Measurements from ENCODE around the gene ZMYM2. TPM values are rescaled to one million over a fixed set of nuclear protein-coding genes. Genes with fewer than 3 reads are reported as not detected.

Gene ZMYM2
- total RNA-seq, 1 donor from 2014 or later: 303 TPM

DNA sequence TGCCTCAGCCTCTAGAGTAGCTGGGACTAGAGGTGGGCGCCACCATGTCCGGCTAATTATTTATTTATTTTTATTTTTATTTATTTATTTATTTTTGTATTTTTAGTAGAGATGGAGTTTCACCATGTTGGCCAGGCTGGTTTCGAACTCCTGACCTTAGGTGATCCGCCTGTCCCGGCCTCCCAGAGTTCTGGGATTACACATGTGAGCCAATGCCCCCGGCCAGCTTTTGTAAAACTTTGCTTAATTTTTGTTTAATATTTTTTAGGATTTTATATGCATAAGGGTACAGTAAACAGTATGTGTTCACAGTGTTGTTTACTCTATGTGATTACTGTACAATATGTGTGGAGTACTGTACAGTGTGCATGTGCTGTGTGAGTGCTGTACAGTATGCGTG, 98.7 kb downstream of the ZMYM2 start:
- Histone ChIP-seq H3K4me3 (no peak overlapping the region), H3K36me3 (peaks cover 38% of the 10 kb centered on the region)
- no peaks in the 10 kb centered on the region for H3K9me3 Mint-ChIP-seq

DNA sequence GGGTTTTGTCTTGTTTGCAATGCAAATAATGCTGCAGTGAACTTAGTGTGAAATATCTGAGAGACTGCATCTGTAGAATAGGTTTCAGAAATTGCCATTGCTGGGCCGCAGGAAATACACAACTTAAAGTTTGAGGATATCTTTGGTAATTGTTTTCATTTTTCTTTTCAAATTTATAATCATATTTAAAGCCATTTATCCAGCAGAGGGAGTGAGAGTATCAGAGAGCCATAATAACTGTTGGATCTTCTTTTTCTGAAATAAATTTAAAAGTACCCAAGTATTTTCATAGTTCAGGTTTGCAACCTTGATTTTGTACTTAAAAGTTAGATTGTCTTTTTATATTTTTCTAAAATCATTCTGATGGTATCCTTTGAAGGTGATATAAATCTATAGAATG, 99.4 kb downstream of the ZMYM2 start:
- Mint-ChIP-seq H3K36me3 (peaks cover 31% of the 10 kb centered on the region), H3K27ac (no peak overlapping the region)
- H3K27me3 ChIP-seq: no peaks in the 10 kb centered on the region

More for the DNA sequence above, 98.7 kb downstream of the ZMYM2 start:
- Histone ChIP-seq H3K9me3 (ENCODE audit: low read depth) (no peaks in the 10 kb centered on the region), H3F3A (ENCODE audit: low read depth) (peaks cover 30% of the 10 kb centered on the region), H2AFZ (replicated peaks) (no peak overlapping the region), H4K20me1 (ENCODE audit: low read depth) (peaks cover 28% of the 10 kb centered on the region), H3K9ac (no peak overlapping the region), H3K27me3 (no peaks in the 10 kb centered on the region), H3K4me2 (no peak overlapping the region), H3K4me1 (no peaks in the 10 kb centered on the region), H3K79me2 (ENCODE audit: low read depth) (peaks cover 21% of the 10 kb centered on the region), H3K27ac (no peak overlapping the region)
- no peak for DNase-seq (ENCODE audit: low spot score)
- H3K36me3 Mint-ChIP-seq: peaks cover 35% of the 10 kb centered on the region
- H3K27me3 Mint-ChIP-seq (ENCODE audit: insufficient read depth, low read depth): no peaks in the 10 kb centered on the region
- TF ChIP-seq EZH2phosphoT487 (IDR thresholded peaks at IDR 0.05) (no peak), EZH2 (IDR thresholded peaks at IDR 0.05) (no peak)
- TF ChIP-seq, protein P1, sequence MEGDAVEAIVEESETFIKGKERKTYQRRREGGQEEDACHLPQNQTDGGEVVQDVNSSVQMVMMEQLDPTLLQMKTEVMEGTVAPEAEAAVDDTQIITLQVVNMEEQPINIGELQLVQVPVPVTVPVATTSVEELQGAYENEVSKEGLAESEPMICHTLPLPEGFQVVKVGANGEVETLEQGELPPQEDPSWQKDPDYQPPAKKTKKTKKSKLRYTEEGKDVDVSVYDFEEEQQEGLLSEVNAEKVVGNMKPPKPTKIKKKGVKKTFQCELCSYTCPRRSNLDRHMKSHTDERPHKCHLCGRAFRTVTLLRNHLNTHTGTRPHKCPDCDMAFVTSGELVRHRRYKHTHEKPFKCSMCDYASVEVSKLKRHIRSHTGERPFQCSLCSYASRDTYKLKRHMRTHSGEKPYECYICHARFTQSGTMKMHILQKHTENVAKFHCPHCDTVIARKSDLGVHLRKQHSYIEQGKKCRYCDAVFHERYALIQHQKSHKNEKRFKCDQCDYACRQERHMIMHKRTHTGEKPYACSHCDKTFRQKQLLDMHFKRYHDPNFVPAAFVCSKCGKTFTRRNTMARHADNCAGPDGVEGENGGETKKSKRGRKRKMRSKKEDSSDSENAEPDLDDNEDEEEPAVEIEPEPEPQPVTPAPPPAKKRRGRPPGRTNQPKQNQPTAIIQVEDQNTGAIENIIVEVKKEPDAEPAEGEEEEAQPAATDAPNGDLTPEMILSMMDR (IDR thresholded peaks at IDR 0.05): no peak
- H3K4me3 Mint-ChIP-seq: no peak overlapping the region
- H3K4me1 Mint-ChIP-seq: no peaks in the 10 kb centered on the region
- no peak overlapping the region for H3K27ac Mint-ChIP-seq

DNA sequence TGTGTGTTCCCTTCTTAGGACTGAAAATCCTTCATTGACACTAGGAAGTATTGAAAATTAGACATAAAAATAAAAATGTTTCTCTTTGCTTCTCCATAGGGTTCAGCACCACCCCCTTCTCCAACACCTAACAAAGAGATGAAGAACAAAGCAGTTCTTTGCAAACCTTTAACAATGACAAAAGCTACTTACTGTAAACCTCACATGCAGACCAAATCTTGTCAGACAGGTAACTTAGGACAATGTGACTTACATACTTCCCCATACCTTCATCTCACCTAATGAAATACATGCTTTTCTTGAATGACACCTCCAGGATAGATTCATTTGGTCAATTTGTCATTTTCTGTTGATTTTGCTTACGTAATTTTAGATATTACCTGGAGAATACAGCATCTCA, 99.9 kb downstream of the ZMYM2 start:
- Histone ChIP-seq H3K27me3 (no peaks in the 10 kb centered on the region), H3F3A (ENCODE audit: low read depth) (peaks cover 28% of the 10 kb centered on the region), H3K4me3 (no peak overlapping the region), H3K27ac (no peak overlapping the region), H3K9ac (no peak overlapping the region), H3K4me2 (no peak overlapping the region), H3K4me1 (no peaks in the 10 kb centered on the region), H3K79me2 (ENCODE audit: low read depth) (peaks cover 16% of the 10 kb centered on the region), H3K9me3 (ENCODE audit: low read depth) (no peaks in the 10 kb centered on the region), H4K20me1 (ENCODE audit: low read depth) (peaks cover 28% of the 10 kb centered on the region), H3K36me3 (peaks cover 39% of the 10 kb centered on the region), H2AFZ (replicated peaks) (no peak overlapping the region)
- Mint-ChIP-seq H3K4me1 (no peaks in the 10 kb centered on the region), H3K9me3 (no peaks in the 10 kb centered on the region), H3K36me3 (peaks cover 31% of the 10 kb centered on the region), H3K27me3 (ENCODE audit: insufficient read depth, low read depth) (no peaks in the 10 kb centered on the region), H3K27ac (no peak overlapping the region), H3K4me3 (no peak overlapping the region)
- TF ChIP-seq, protein P1 (IDR thresholded peaks at IDR 0.05): no peak
- TF ChIP-seq EZH2 (IDR thresholded peaks at IDR 0.05): no peak
- TF ChIP-seq EZH2phosphoT487 (IDR thresholded peaks at IDR 0.05): no peak
- no peak for DNase-seq (ENCODE audit: low spot score)

More for the DNA sequence above, 99.4 kb downstream of the ZMYM2 start:
- Histone ChIP-seq H2AFZ (replicated peaks) (no peak overlapping the region), H3K36me3 (peaks cover 38% of the 10 kb centered on the region), H3K79me2 (ENCODE audit: low read depth) (peaks cover 18% of the 10 kb centered on the region), H3K4me2 (no peak overlapping the region), H3K27ac (no peak overlapping the region), H4K20me1 (ENCODE audit: low read depth) (peaks cover 28% of the 10 kb centered on the region), H3K9ac (no peak overlapping the region), H3F3A (ENCODE audit: low read depth) (peaks cover 29% of the 10 kb centered on the region), H3K9me3 (ENCODE audit: low read depth) (no peaks in the 10 kb centered on the region), H3K4me3 (no peak overlapping the region), H3K4me1 (no peaks in the 10 kb centered on the region)
- Mint-ChIP-seq H3K4me1 (no peaks in the 10 kb centered on the region), H3K4me3 (no peak overlapping the region), H3K27me3 (ENCODE audit: insufficient read depth, low read depth) (no peaks in the 10 kb centered on the region), H3K9me3 (no peaks in the 10 kb centered on the region)
- TF ChIP-seq, protein P1 (IDR thresholded peaks at IDR 0.05): no peak
- no peak for TF ChIP-seq EZH2phosphoT487 (IDR thresholded peaks at IDR 0.05)
- TF ChIP-seq EZH2 (IDR thresholded peaks at IDR 0.05): no peak
- no peak for DNase-seq (ENCODE audit: low spot score)
